Type B pancreatic cell (in vitro differentiated cells): ENCODE results near the gene RAB8A. TPM values are rescaled to one million over a fixed set of nuclear protein-coding genes. Genes with fewer than 3 reads are reported as not detected.

Experiments
- DNase-seq: peaks from one replicate; pipeline ENCODE4 v3.0.0; 2021; ENCODE audit warnings: mixed read lengths; ENCODE audit not compliant: unreplicated experiment; ENCODE audit errors: extremely low spot score
- H3K27ac Mint-ChIP-seq: 2 replicates; pipeline ENCODE4 v1.8.0; 2021; ENCODE audit warnings: mild to moderate bottlenecking, mixed read lengths
- H3K27me3 Mint-ChIP-seq: 2 replicates; pipeline ENCODE4 v1.8.0; 2021; ENCODE audit warnings: mixed read lengths
- H3K36me3 Mint-ChIP-seq: 2 replicates; pipeline ENCODE4 v1.8.0; 2021; ENCODE audit warnings: mixed read lengths
- H3K4me1 Mint-ChIP-seq: one replicate; pipeline ENCODE4 v1.8.0; 2021; ENCODE audit warnings: mixed read lengths; ENCODE audit not compliant: unreplicated experiment
- H3K4me3 Mint-ChIP-seq: 2 replicates; pipeline ENCODE4 v1.8.0; 2021; ENCODE audit warnings: mild to moderate bottlenecking, mixed read lengths
- H3K9me3 Mint-ChIP-seq: 2 replicates; pipeline ENCODE4 v1.8.0; 2021; ENCODE audit warnings: mixed read lengths
- CTCF ChIP-seq: fragments of 200-600 bp; sonication (generic); conservative IDR thresholded peaks from 2 replicates; pipeline ENCODE4 v1.5.0; 2021; ENCODE audit warnings: antibody characterized with exemption, mild to moderate bottlenecking
- total RNA-seq: library from RNA; stranded (reverse); gene quantifications from 2 replicates; pipeline ENCODE4 v1.2.1, GENCODE V29; 2021; ENCODE audit warnings: low replicate concordance

The RAB8A gene
- total RNA-seq, 1 donor from 2014 or later: 86.9 TPM

GRCh38 chr19:16121967-16122366 lies 10.3 kb downstream of the RAB8A start:
- peaks cover 8% of the 10 kb centered on the region for H3K36me3 Mint-ChIP-seq

GRCh38 chr19:16124953-16125352 lies 13.3 kb downstream of the RAB8A start:
- Mint-ChIP-seq H3K4me1 (no peaks in the 10 kb centered on the region), H3K27ac (no peak overlapping the region), H3K4me3 (no peak overlapping the region), H3K9me3 (no peaks in the 10 kb centered on the region), H3K36me3 (peaks cover 9% of the 10 kb centered on the region), H3K27me3 (no peaks in the 10 kb centered on the region)
- DNase-seq: no peak
- TF ChIP-seq CTCF: no peak

More at GRCh38 chr19:16121967-16122366, 10.3 kb downstream of the RAB8A start:
- Mint-ChIP-seq H3K27me3 (no peaks in the 10 kb centered on the region), H3K27ac (no peak overlapping the region), H3K9me3 (no peaks in the 10 kb centered on the region), H3K4me3 (no peak overlapping the region), H3K4me1 (no peaks in the 10 kb centered on the region)
- no peak for DNase-seq
- TF ChIP-seq CTCF: no peak

- Mint-ChIP-seq H3K27ac (no peak overlapping the region), H3K36me3 (peaks cover 12% of the 10 kb centered on the region)
Observed at GRCh38 chr19:16125737-16126495, 14.2 kb downstream of the RAB8A start.

GRCh38 chr19:16127080-16127479 lies 15.4 kb downstream of the RAB8A start:
- H3K36me3 Mint-ChIP-seq: peaks cover 19% of the 10 kb centered on the region
- no peak for TF ChIP-seq CTCF

More at GRCh38 chr19:16125737-16126495, 14.2 kb downstream of the RAB8A start:
- no peak for TF ChIP-seq CTCF
- no peaks in the 10 kb centered on the region for H3K4me1 Mint-ChIP-seq
- no peaks in the 10 kb centered on the region for H3K9me3 Mint-ChIP-seq
- H3K4me3 Mint-ChIP-seq: no peak overlapping the region
- DNase-seq: no peak
- no peaks in the 10 kb centered on the region for H3K27me3 Mint-ChIP-seq

GRCh38 chr19:16127776-16128371 lies 16.2 kb downstream of the RAB8A start:
- no peak for DNase-seq
- H3K27me3 Mint-ChIP-seq: no peaks in the 10 kb centered on the region
- no peaks in the 10 kb centered on the region for H3K9me3 Mint-ChIP-seq
- H3K36me3 Mint-ChIP-seq: peaks cover 25% of the 10 kb centered on the region
- H3K4me1 Mint-ChIP-seq: no peaks in the 10 kb centered on the region
- no peak for TF ChIP-seq CTCF
- H3K4me3 Mint-ChIP-seq: no peak overlapping the region
- H3K27ac Mint-ChIP-seq: no peak overlapping the region

More at GRCh38 chr19:16127080-16127479, 15.4 kb downstream of the RAB8A start:
- Mint-ChIP-seq H3K4me1 (no peaks in the 10 kb centered on the region), H3K27ac (no peak overlapping the region), H3K4me3 (no peak overlapping the region), H3K27me3 (no peaks in the 10 kb centered on the region), H3K9me3 (no peaks in the 10 kb centered on the region)
- DNase-seq: no peak
